GM12892 (cell line): ENCODE data around the gene NRXN3.

ENCODE experiments used
- POLR2A ChIP-seq: IDR thresholded peaks from 2 replicates; pipeline ENCODE4 v1.6.1; 2011; ENCODE audit warnings: low read depth, low read length, control low read depth
- POLR2AphosphoS5 ChIP-seq: IDR thresholded peaks from 2 replicates; pipeline ENCODE4 v1.6.1; 2011; ENCODE audit warnings: low read depth, low read length, control low read depth

- TF ChIP-seq POLR2AphosphoS5 (no peak), POLR2A (no peak)
These were observed 1243.7 kb downstream of the NRXN3 start for GRCh38 chr14:79413734-79414428.
